Stimulated activated CD4-positive, alpha-beta T cell treated with anti-CD3 and anti-CD28 coated beads, Interleukin-1b, Interleukin-23, amount 100 ng/mL, for 1 hour (primary cell): ENCODE data around the gene SALL4.

Source experiments
- DNase-seq, 2 donors: peaks; one replicate each; pipeline ENCODE4 v3.0.0-alpha.2; 2020; ENCODE audit warnings: low read depth in 2 of 2

The SALL4 gene

GRCh38 chr20:51735728-51736600 is 66.4 kb downstream of the SALL4 start:
- no peak for DNase-seq

- no peak for DNase-seq
Measured at GRCh38 chr20:51734876-51735720, 67.2 kb downstream of the SALL4 start.

- no peak for DNase-seq
Measured at GRCh38 chr20:51733070-51733469, 69.3 kb downstream of the SALL4 start.
